Measurements from ENCODE around the gene ANKRD44. TPM values are rescaled to one million over a fixed set of nuclear protein-coding genes. Genes with fewer than 3 reads are reported as not detected.

Gene ANKRD44
- total RNA-seq, 6 experiments from 2014 or later: 3.8 to 5.7 (median 4.7) TPM

- TF ChIP-seq CTCF (IDR thresholded peaks at IDR 0.05): no peak
- H3K36me3 Mint-ChIP-seq (ENCODE audit: low read depth): no peaks in the 10 kb centered on the region
- peaks cover 2% of the 10 kb centered on the region; the same call in 1 of the 2 replicates for H3K27me3 Mint-ChIP-seq (ENCODE audit: insufficient read depth)
- DNase-seq: no peak
- peaks cover 7% of the 10 kb centered on the region; the same call in 1 of the 2 replicates for H3K4me1 Mint-ChIP-seq (ENCODE audit: low read depth)
- no peak overlapping the region for H3K27ac Mint-ChIP-seq
- H3K4me3 Mint-ChIP-seq: no peak overlapping the region
- H3K9me3 Mint-ChIP-seq: no peaks in the 10 kb centered on the region
Measured at GRCh38 chr2:196959734-196960338, 350.7 kb downstream of the ANKRD44 start.

GRCh38 chr2:196959281-196959680, 351.3 kb downstream of the ANKRD44 start:
- peaks cover 2% of the 10 kb centered on the region; the same call in 1 of the 2 replicates for H3K27me3 Mint-ChIP-seq (ENCODE audit: insufficient read depth)
- H3K4me1 Mint-ChIP-seq (ENCODE audit: low read depth): peaks cover 7% of the 10 kb centered on the region; the same call in 1 of the 2 replicates
- TF ChIP-seq CTCF (IDR thresholded peaks at IDR 0.05): no peak
- H3K36me3 Mint-ChIP-seq (ENCODE audit: low read depth): no peaks in the 10 kb centered on the region
- no peaks in the 10 kb centered on the region for H3K9me3 Mint-ChIP-seq
- H3K4me3 Mint-ChIP-seq: no peak overlapping the region
- DNase-seq: no peak
- no peak overlapping the region for H3K27ac Mint-ChIP-seq

GRCh38 chr2:196957881-196958525, 352.6 kb downstream of the ANKRD44 start:
- H3K9me3 Mint-ChIP-seq: no peaks in the 10 kb centered on the region
- H3K36me3 Mint-ChIP-seq (ENCODE audit: low read depth): no peaks in the 10 kb centered on the region
- no peak overlapping the region for H3K4me3 Mint-ChIP-seq
- no peak for DNase-seq
- peaks cover 7% of the 10 kb centered on the region; the same call in 1 of the 2 replicates for H3K4me1 Mint-ChIP-seq (ENCODE audit: low read depth)
- TF ChIP-seq CTCF (IDR thresholded peaks at IDR 0.05): no peak
- H3K27me3 Mint-ChIP-seq (ENCODE audit: insufficient read depth): peaks cover 5% of the 10 kb centered on the region; the same call in 1 of the 2 replicates
- no peak overlapping the region for H3K27ac Mint-ChIP-seq

GRCh38 chr2:196957442-196957841, 353.1 kb downstream of the ANKRD44 start:
- TF ChIP-seq CTCF (IDR thresholded peaks at IDR 0.05): no peak
- Mint-ChIP-seq H3K27me3 (ENCODE audit: insufficient read depth) (peaks cover 7% of the 10 kb centered on the region), H3K27ac (no peak overlapping the region), H3K4me1 (ENCODE audit: low read depth) (peaks cover 7% of the 10 kb centered on the region; the same call in 1 of the 2 replicates), H3K36me3 (ENCODE audit: low read depth) (no peaks in the 10 kb centered on the region), H3K9me3 (no peaks in the 10 kb centered on the region), H3K4me3 (no peak overlapping the region)
- DNase-seq: no peak

GRCh38 chr2:196956069-196956468, 354.5 kb downstream of the ANKRD44 start:
- Mint-ChIP-seq H3K4me3 (no peak overlapping the region), H3K27me3 (ENCODE audit: insufficient read depth) (peaks cover 5% of the 10 kb centered on the region), H3K36me3 (ENCODE audit: low read depth) (no peaks in the 10 kb centered on the region), H3K27ac (no peak overlapping the region), H3K9me3 (no peaks in the 10 kb centered on the region), H3K4me1 (ENCODE audit: low read depth) (peaks cover 7% of the 10 kb centered on the region; the same call in 1 of the 2 replicates)
- no peak for DNase-seq
- TF ChIP-seq CTCF (IDR thresholded peaks at IDR 0.05): no peak

All from HFFc6 (cell line).